BLaER1 (cell line): ENCODE data around the gene DPP6.

ENCODE experiments used
- H3K27ac ChIP-seq: shearing (Covaris generic); formaldehyde crosslinking; 2 replicates; pipeline ENCODE4 v1.8.1; 2022
- H3K27me3 ChIP-seq: shearing (Covaris generic); formaldehyde crosslinking; 2 replicates; pipeline ENCODE4 v1.8.1; 2022
- H3K36me3 ChIP-seq: shearing (Covaris generic); formaldehyde crosslinking; 2 replicates; pipeline ENCODE4 v1.8.1; 2022
- H3K4me1 ChIP-seq: shearing (Covaris generic); formaldehyde crosslinking; 2 replicates; pipeline ENCODE4 v1.8.1; 2022
- H3K4me2 ChIP-seq: shearing (Covaris generic); formaldehyde crosslinking; 2 replicates; pipeline ENCODE4 v1.8.1; 2022
- H3K4me3 ChIP-seq: shearing (Covaris generic); formaldehyde crosslinking; 2 replicates; pipeline ENCODE4 v1.8.1; 2022
- H3K9ac ChIP-seq: shearing (Covaris generic); formaldehyde crosslinking; 2 replicates; pipeline ENCODE4 v1.8.1; 2022
- H3K9me3 ChIP-seq: shearing (Covaris generic); formaldehyde crosslinking; 2 replicates; pipeline ENCODE4 v1.8.1; 2022
- H4K20me1 ChIP-seq: shearing (Covaris generic); formaldehyde crosslinking; 2 replicates; pipeline ENCODE4 v1.8.1; 2022
- Cebpa-rat ChIP-seq: shearing (Covaris generic); IDR thresholded peaks from 2 replicates; pipeline ENCODE4 v1.8.1; 2022

Gene DPP6

GRCh38 chr7:154759989-154760388 lies 707.8 kb downstream of the DPP6 start:
- Histone ChIP-seq H3K9ac (no peak overlapping the region), H3K4me3 (no peak overlapping the region), H3K27me3 (no peaks in the 10 kb centered on the region), H4K20me1 (no peaks in the 10 kb centered on the region), H3K4me2 (no peak overlapping the region), H3K4me1 (no peaks in the 10 kb centered on the region), H3K36me3 (no peaks in the 10 kb centered on the region), H3K9me3 (no peaks in the 10 kb centered on the region), H3K27ac (no peak overlapping the region)
- TF ChIP-seq Cebpa-rat = no peak

- Histone ChIP-seq H3K4me1 (no peaks in the 10 kb centered on the region), H3K36me3 (no peaks in the 10 kb centered on the region), H3K27ac (no peak overlapping the region), H3K9me3 (no peaks in the 10 kb centered on the region), H4K20me1 (no peaks in the 10 kb centered on the region), H3K4me2 (no peak overlapping the region), H3K27me3 (no peaks in the 10 kb centered on the region), H3K9ac (no peak overlapping the region), H3K4me3 (no peak overlapping the region)
- TF ChIP-seq Cebpa-rat = no peak
Measured at GRCh38 chr7:154765118-154765517, 712.9 kb downstream of the DPP6 start.

- Histone ChIP-seq H3K27me3 (no peaks in the 10 kb centered on the region), H3K36me3 (no peaks in the 10 kb centered on the region), H3K4me3 (no peak overlapping the region), H3K27ac (no peak overlapping the region), H4K20me1 (no peaks in the 10 kb centered on the region), H3K4me1 (peaks cover 19% of the 10 kb centered on the region), H3K9me3 (no peaks in the 10 kb centered on the region), H3K4me2 (no peak overlapping the region), H3K9ac (no peak overlapping the region)
- no peak for TF ChIP-seq Cebpa-rat
Measured at GRCh38 chr7:154767142-154767541, 714.9 kb downstream of the DPP6 start.

- Histone ChIP-seq H3K27ac (no peak overlapping the region), H4K20me1 (no peaks in the 10 kb centered on the region), H3K27me3 (no peaks in the 10 kb centered on the region), H3K4me3 (no peak overlapping the region), H3K4me1 (peaks cover 22% of the 10 kb centered on the region), H3K36me3 (no peaks in the 10 kb centered on the region), H3K4me2 (no peak overlapping the region), H3K9ac (no peak overlapping the region), H3K9me3 (no peaks in the 10 kb centered on the region)
- no peak for TF ChIP-seq Cebpa-rat
Measured at GRCh38 chr7:154767821-154768415, 715.7 kb downstream of the DPP6 start.

GRCh38 chr7:154769001-154769400 lies 716.8 kb downstream of the DPP6 start:
- H4K20me1 ChIP-seq = no peaks in the 10 kb centered on the region
- no peak for TF ChIP-seq Cebpa-rat
- no peak overlapping the region for H3K4me3 ChIP-seq
- H3K36me3 ChIP-seq = no peaks in the 10 kb centered on the region
- H3K4me2 ChIP-seq = no peak overlapping the region
- H3K9me3 ChIP-seq = no peaks in the 10 kb centered on the region
- no peak overlapping the region for H3K9ac ChIP-seq
- peaks cover 22% of the 10 kb centered on the region for H3K4me1 ChIP-seq
- no peak overlapping the region for H3K27ac ChIP-seq
- H3K27me3 ChIP-seq = no peaks in the 10 kb centered on the region

- no peak overlapping the region for H3K4me2 ChIP-seq
- H4K20me1 ChIP-seq = no peaks in the 10 kb centered on the region
- H3K27ac ChIP-seq = no peak overlapping the region
- no peaks in the 10 kb centered on the region for H3K9me3 ChIP-seq
- H3K4me3 ChIP-seq = no peak overlapping the region
- peaks cover 22% of the 10 kb centered on the region for H3K4me1 ChIP-seq
- H3K27me3 ChIP-seq = no peaks in the 10 kb centered on the region
- H3K36me3 ChIP-seq = no peaks in the 10 kb centered on the region
- TF ChIP-seq Cebpa-rat = no peak
- no peak overlapping the region for H3K9ac ChIP-seq
Measured at GRCh38 chr7:154769527-154769926, 717.3 kb downstream of the DPP6 start.

- H3K4me3 ChIP-seq = no peak overlapping the region
- no peaks in the 10 kb centered on the region for H3K36me3 ChIP-seq
- H3K27ac ChIP-seq = peak overlapping the region; percentile 31; the same call in 1 of the 2 replicates
- H3K9ac ChIP-seq = no peak overlapping the region
- TF ChIP-seq Cebpa-rat = no peak
- no peaks in the 10 kb centered on the region for H3K27me3 ChIP-seq
- H3K4me1 ChIP-seq = peaks cover 22% of the 10 kb centered on the region
- no peaks in the 10 kb centered on the region for H4K20me1 ChIP-seq
- peak overlapping the region; percentile 44; the same call in 1 of the 2 replicates for H3K4me2 ChIP-seq
- no peaks in the 10 kb centered on the region for H3K9me3 ChIP-seq
Measured at GRCh38 chr7:154770361-154770760, 718.2 kb downstream of the DPP6 start.

- Histone ChIP-seq H3K9me3 (no peaks in the 10 kb centered on the region), H3K27me3 (no peaks in the 10 kb centered on the region), H3K4me1 (peaks cover 22% of the 10 kb centered on the region), H3K9ac (no peak overlapping the region), H3K27ac (peak overlapping the region; percentile 31), H3K36me3 (no peaks in the 10 kb centered on the region), H3K4me3 (no peak overlapping the region), H3K4me2 (peak overlapping the region; percentile 44), H4K20me1 (no peaks in the 10 kb centered on the region)
- no peak for TF ChIP-seq Cebpa-rat
Measured at GRCh38 chr7:154770962-154771361, 718.8 kb downstream of the DPP6 start.

- Histone ChIP-seq H3K4me3 (no peak overlapping the region), H4K20me1 (no peaks in the 10 kb centered on the region), H3K9me3 (no peaks in the 10 kb centered on the region), H3K4me2 (no peak overlapping the region), H3K27ac (no peak overlapping the region), H3K27me3 (no peaks in the 10 kb centered on the region), H3K9ac (no peak overlapping the region), H3K36me3 (no peaks in the 10 kb centered on the region), H3K4me1 (peaks cover 42% of the 10 kb centered on the region)
- TF ChIP-seq Cebpa-rat = no peak
Measured at GRCh38 chr7:154774303-154774969, 722.2 kb downstream of the DPP6 start.

- Histone ChIP-seq H3K36me3 (no peaks in the 10 kb centered on the region), H3K27me3 (no peaks in the 10 kb centered on the region), H4K20me1 (no peaks in the 10 kb centered on the region), H3K9ac (no peak overlapping the region), H3K4me2 (no peak overlapping the region), H3K9me3 (no peaks in the 10 kb centered on the region), H3K4me3 (no peak overlapping the region), H3K4me1 (peaks cover 38% of the 10 kb centered on the region), H3K27ac (no peak overlapping the region)
- no peak for TF ChIP-seq Cebpa-rat
Measured at GRCh38 chr7:154775681-154776080, 723.5 kb downstream of the DPP6 start.
